ENCODE data around the gene RASD2.
"Not testable (repeated sequence)": the region's sequence is repeated elsewhere in the genome, so short reads cannot be mapped to it uniquely, and the experiment has no call there.

Gene RASD2, protein sequence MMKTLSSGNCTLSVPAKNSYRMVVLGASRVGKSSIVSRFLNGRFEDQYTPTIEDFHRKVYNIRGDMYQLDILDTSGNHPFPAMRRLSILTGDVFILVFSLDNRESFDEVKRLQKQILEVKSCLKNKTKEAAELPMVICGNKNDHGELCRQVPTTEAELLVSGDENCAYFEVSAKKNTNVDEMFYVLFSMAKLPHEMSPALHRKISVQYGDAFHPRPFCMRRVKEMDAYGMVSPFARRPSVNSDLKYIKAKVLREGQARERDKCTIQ

GRCh38 chr22:35540595-35541253, at the start of gene RASD2:
TSS of gene RASD2 (plus strand) at chr22:35540831. CDS start at chr22:35546810, 5,979 bp downstream.
- DNase-seq (ENCODE audit: low read depth in 1 of 2, low spot score in 1 of 2), result peak; percentile 17 to 67
- in situ Hi-C loops (cut with HindIII; ENCODE audit: low pct_unique_long_range_greater_than_20kb, low sequenced_read_pairs), result no loop called here
- TF ChIP-seq JUND (IDR thresholded peaks at IDR 0.05; ENCODE audit: low read depth), result no peak

DNA sequence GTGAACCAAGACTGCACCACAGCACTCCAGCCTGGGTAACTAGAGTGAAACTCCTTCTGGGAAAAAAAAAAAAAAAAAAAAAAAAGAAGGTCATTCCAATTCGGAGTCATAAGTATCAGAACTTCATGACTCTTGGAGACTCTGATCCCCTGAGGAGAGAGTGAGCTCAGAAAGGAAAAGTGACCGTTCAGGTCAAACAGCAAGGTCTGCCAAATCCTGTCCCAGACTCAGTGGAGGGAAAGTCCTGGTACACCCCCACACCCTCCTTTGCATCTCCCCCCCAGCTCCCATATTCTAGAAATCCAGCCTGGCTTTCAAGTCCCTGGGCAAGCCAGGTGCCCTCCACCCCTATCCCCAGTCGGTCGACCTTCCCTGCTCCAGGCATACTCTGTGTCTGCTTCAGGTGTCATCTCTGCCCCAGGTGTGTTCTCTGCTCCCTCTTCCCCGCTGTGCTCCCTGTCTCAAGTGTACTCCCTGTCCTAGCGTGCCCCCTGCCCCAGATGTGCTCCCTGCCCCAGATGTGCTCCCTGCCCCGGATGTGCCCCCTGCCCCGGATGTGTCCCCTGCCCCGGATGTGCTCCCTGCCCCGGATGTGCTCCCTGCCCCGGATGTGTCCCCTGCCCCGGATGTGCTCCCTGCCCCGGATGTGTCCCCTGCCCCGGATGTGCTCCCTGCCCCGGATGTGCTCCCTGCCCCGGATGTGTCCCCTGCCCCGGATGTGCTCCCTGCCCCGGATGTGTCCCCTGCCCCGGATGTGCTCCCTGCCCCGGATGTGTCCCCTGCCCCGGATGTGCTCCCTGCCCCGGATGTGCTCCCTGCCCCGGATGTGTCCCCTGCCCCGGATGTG, 49.3 kb upstream of the RASD2 start:
- DNase-seq (ENCODE audit: low read depth in 1 of 2, low spot score in 1 of 2); in situ Hi-C loops (cut with HindIII; ENCODE audit: low pct_unique_long_range_greater_than_20kb, low sequenced_read_pairs): not testable (repeated sequence)

GRCh38 chr22:35491908-35492380, 48.7 kb upstream of the RASD2 start:
- no peak for TF ChIP-seq JUND (IDR thresholded peaks at IDR 0.05; ENCODE audit: low read depth)

DNA sequence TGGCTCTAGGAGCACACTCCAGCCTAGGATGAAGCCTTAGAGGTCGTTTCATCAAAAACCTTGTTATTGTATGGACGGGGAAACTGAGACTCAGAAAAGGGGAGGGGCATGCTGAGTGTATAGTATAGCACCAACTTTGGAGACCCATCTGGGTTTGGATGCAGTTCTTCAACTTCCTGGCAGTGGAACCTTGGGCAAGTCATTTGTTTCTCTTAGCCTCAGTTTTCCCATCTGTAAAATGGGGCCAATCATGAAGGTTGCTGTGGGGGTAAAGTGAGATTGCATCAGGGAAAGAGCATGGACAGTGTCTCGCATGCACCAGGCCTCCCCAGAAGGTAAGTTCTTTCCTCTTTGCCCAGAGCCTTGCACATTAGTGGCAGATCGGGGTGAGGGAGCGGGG, 47.6 kb upstream of the RASD2 start:
- in situ Hi-C loops (cut with HindIII; ENCODE audit: low pct_unique_long_range_greater_than_20kb, low sequenced_read_pairs), result no loop called here
- no peak for TF ChIP-seq JUND (IDR thresholded peaks at IDR 0.05; ENCODE audit: low read depth)
- no peak for DNase-seq (ENCODE audit: low read depth in 1 of 2, low spot score in 1 of 2)

More at GRCh38 chr22:35491908-35492380, 48.7 kb upstream of the RASD2 start:
- DNase-seq (ENCODE audit: low read depth in 1 of 2, low spot score in 1 of 2), result no peak
- in situ Hi-C loops (cut with HindIII; ENCODE audit: low pct_unique_long_range_greater_than_20kb, low sequenced_read_pairs), result no loop called here

- in situ Hi-C loops (cut with HindIII; ENCODE audit: low pct_unique_long_range_greater_than_20kb, low sequenced_read_pairs), result not testable (repeated sequence)
Measured at GRCh38 chr22:35495711-35496110, 44.9 kb upstream of the RASD2 start.

DNA sequence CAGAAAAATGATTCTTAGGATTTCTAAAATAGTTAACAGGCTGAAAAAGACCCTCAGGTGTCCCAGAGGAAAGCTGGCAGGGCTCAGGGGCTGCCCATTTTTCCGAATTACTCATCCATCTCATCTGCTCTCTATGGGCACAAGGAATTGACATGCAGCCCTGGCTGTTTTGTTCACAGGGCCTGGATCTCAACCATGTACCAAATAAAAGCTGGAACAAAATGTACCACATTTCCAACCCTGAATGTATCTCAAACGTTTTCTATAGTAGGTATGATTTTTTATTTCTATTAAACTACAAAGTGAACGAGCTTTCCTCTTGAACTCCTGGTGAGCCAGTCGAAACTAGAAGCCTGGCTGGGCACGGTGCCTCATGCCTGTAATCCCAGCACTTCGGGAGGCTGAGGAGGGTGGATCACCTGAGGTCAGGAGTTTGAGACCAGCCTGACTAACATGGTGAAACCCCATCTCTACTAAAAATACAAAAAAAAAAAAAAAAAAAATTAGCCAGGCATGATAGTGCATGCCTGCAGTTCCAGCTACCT, 43.8 kb upstream of the RASD2 start:
- TF ChIP-seq JUND (IDR thresholded peaks at IDR 0.05; ENCODE audit: low read depth), result no peak
- in situ Hi-C loops (cut with HindIII; ENCODE audit: low pct_unique_long_range_greater_than_20kb, low sequenced_read_pairs), result no loop called here
- DNase-seq (ENCODE audit: low read depth in 1 of 2, low spot score in 1 of 2), result no peak

More at GRCh38 chr22:35495711-35496110, 44.9 kb upstream of the RASD2 start:
- DNase-seq (ENCODE audit: low read depth in 1 of 2, low spot score in 1 of 2), result not testable (repeated sequence)

DNA sequence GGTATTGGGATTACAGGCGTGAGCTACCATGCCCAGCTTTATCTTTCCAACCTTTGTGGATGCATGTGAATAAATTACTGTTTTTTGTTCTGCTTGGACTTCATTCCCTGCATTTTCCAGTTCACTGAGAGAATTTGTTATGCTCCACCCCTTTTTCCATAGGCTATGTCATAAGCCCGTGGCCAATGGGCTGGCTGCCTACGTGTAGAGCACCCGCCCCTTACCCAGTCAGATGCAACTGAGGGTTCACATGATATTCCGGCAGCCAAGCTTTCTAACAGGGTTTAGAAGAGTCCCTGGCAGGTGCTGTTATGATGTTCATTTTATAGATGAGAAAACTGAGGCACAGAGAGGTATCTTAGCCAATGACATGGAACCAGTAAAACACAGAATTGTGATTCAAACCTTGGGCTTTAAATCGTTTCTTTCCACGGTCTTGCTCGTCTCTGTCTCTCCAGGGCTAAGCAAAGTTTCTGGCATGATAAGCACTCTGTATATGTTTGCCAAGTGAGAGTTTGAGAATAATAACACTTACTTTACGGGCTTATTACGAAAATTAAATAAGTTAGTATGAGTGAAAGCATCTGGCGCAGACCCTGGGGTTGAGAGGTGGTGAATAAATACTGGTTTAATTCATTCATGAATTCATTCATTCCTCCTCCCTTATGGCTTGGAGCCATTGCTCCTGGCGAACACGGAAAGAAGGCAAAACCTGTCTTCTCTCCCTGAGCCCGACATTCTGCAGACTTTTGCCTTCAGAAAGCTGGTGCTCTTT, 42.4 kb upstream of the RASD2 start:
- TF ChIP-seq JUND (IDR thresholded peaks at IDR 0.05; ENCODE audit: low read depth), result no peak
- peak in 1 of 2 experiments; percentile 73 for DNase-seq (ENCODE audit: low read depth in 1 of 2, low spot score in 1 of 2)
- in situ Hi-C loops (cut with HindIII; ENCODE audit: low pct_unique_long_range_greater_than_20kb, low sequenced_read_pairs), result no loop called here

GRCh38 chr22:35502836-35503235, 37.8 kb upstream of the RASD2 start:
- DNase-seq (ENCODE audit: low read depth in 1 of 2, low spot score in 1 of 2), result no peak
- in situ Hi-C loops (cut with HindIII; ENCODE audit: low pct_unique_long_range_greater_than_20kb, low sequenced_read_pairs), result no loop called here
- no peak for TF ChIP-seq JUND (IDR thresholded peaks at IDR 0.05; ENCODE audit: low read depth)

GRCh38 chr22:35505399-35506258, 35.0 kb upstream of the RASD2 start:
- in situ Hi-C loops (cut with HindIII; ENCODE audit: low pct_unique_long_range_greater_than_20kb, low sequenced_read_pairs), result no loop called here
- TF ChIP-seq JUND (IDR thresholded peaks at IDR 0.05; ENCODE audit: low read depth), result no peak
- DNase-seq (ENCODE audit: low read depth in 1 of 2, low spot score in 1 of 2), result no peak

- in situ Hi-C loops (cut with HindIII; ENCODE audit: low pct_unique_long_range_greater_than_20kb, low sequenced_read_pairs), result no loop called here
- DNase-seq (ENCODE audit: low read depth in 1 of 2, low spot score in 1 of 2), result peak in 1 of 2 experiments; percentile 83
- no peak for TF ChIP-seq JUND (IDR thresholded peaks at IDR 0.05; ENCODE audit: low read depth)
Measured at GRCh38 chr22:35506259-35506570, 34.4 kb upstream of the RASD2 start.

DNA sequence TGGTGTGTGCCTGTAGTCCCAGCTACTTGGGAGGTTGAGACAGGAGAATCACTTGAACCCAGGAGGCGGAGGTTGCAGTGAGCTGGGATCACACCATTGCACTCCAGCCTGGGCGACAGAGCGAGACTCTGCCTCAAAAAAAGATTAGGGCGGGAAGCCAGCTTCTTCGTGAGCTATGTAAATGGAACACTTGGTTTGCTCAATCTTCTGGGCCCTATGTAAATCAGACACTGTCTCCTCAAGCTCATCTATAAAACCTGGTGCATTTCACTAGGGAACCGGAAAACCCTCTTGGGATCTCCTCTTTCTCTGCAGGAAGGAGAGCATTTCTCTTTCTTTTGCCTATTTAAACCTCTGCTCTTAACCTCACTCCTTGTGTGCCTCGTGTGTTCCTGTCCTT, 32.8 kb upstream of the RASD2 start:
- in situ Hi-C loops (cut with HindIII; ENCODE audit: low pct_unique_long_range_greater_than_20kb, low sequenced_read_pairs); DNase-seq (ENCODE audit: low read depth in 1 of 2, low spot score in 1 of 2): not testable (repeated sequence)
